GM12878 (cell line): Measurements from ENCODE around the gene PCDHGA6. TPM values are rescaled to one million over a fixed set of nuclear protein-coding genes. Genes with fewer than 3 reads are reported as not detected.

Experiments used
- ATAC-seq: fragments of 200-7000 bp; cut with Tn5 transposase; 3 replicates; pipeline ENCODE4 v1.9.1; 2020; ENCODE audit warnings: mild to moderate bottlenecking, moderate library complexity
- BruUV-seq: library from RNA; stranded (reverse); fragments of 400-500 nt; replicated peaks from 2 replicates; lab custom pipeline; 2021; lab: Mats Ljungman, UMichigan
- CTCF ChIA-PET: fragments of 300-600 bp; sonication (Branson Sonifier 250); formaldehyde crosslinking; extraction: SDS; loops from one replicate; lab custom pipeline; 2021; ENCODE audit warnings: inconsistent platforms; lab: Yijun Ruan, JAX
- POLR2A ChIA-PET: fragments of 350-600 bp; formaldehyde crosslinking; extraction: SDS; loops from one replicate; lab custom pipeline; 2021; ENCODE audit warnings: inconsistent platforms; lab: Charles Lee
- RAD21 ChIA-PET: fragments of 300-600 bp; sonication (Branson Sonifier 250); formaldehyde crosslinking; loops from one replicate; lab custom pipeline; 2023; ENCODE audit warnings: antibody characterized with exemption; ENCODE audit not compliant: unreplicated experiment; lab: Charles Lee
- SMC1A ChIA-PET: fragments of 300-600 bp; sonication (Branson Sonifier 250); formaldehyde crosslinking; loops from one replicate; lab custom pipeline; 2023; ENCODE audit not compliant: unreplicated experiment, uncharacterized antibody; lab: Charles Lee
- DNase-seq: peaks from one replicate; pipeline ENCODE4 v3.0.0-alpha.2; 2011; ENCODE audit warnings: low read depth, low spot score
- FAIRE-seq: peaks from 3 replicates; lab custom pipeline; 2011; peaks lifted over from hg19 to GRCh38; lab: Jason Lieb, UNC
- H2AFZ ChIP-seq: 2 replicates; pipeline ENCODE4 v1.6.0; 2011; ENCODE audit warnings: low read depth, low read length, control low read depth; ENCODE audit not compliant: control insufficient read depth
- H3K27ac ChIP-seq: 2 replicates; pipeline ENCODE4 v1.5.1; 2011; ENCODE audit warnings: control low read depth; ENCODE audit not compliant: control insufficient read depth, insufficient read depth
- H3K27me3 ChIP-seq, 2 experiments: replicated peaks in 1 of 2; 2 replicates each; pipeline versions ENCODE4 v1.6.0 to v1.6.1; 2011; ENCODE audit warnings: low read length in 1 of 2; ENCODE audit not compliant: control insufficient read depth in 2 of 2, insufficient read depth in 2 of 2
- H3K36me3 ChIP-seq, 2 experiments: 2 replicates each; pipeline ENCODE4 v1.5.1; 2011; ENCODE audit warnings: low read length in 1 of 2; ENCODE audit not compliant: control insufficient read depth in 2 of 2, insufficient read depth in 2 of 2
- H3K4me1 ChIP-seq: 2 replicates; pipeline ENCODE4 v1.6.1; 2011; ENCODE audit warnings: mild to moderate bottlenecking, low read length, moderate library complexity, mixed read lengths; ENCODE audit not compliant: control insufficient read depth, insufficient read depth
- H3K4me2 ChIP-seq: 2 replicates; pipeline ENCODE4 v1.6.0; 2011; ENCODE audit warnings: control low read depth; ENCODE audit not compliant: control insufficient read depth, insufficient read depth
- H3K4me3 ChIP-seq: fragments of 200-600 bp; sonication (generic); 2 replicates; pipeline ENCODE4 v1.5.1; 2016
- H3K79me2 ChIP-seq: 2 replicates; pipeline ENCODE4 v1.6.0; 2011; ENCODE audit warnings: low read length; ENCODE audit not compliant: control insufficient read depth, insufficient read depth
- H3K9ac ChIP-seq: 2 replicates; pipeline ENCODE4 v1.8.0; 2011; ENCODE audit warnings: low read length, control low read depth, mixed read lengths; ENCODE audit not compliant: control insufficient read depth, insufficient read depth
- H3K9me3 ChIP-seq: replicated peaks from 3 replicates; pipeline ENCODE4 v1.5.1; 2011; ENCODE audit warnings: mild to moderate bottlenecking, low read length; ENCODE audit not compliant: control insufficient read depth, insufficient read depth
- H4K20me1 ChIP-seq: 2 replicates; pipeline ENCODE4 v1.6.0; 2011; ENCODE audit not compliant: control insufficient read depth, insufficient read depth
- BCL11A ChIP-seq: IDR thresholded peaks from 2 replicates; pipeline ENCODE4 v1.6.1; 2011; ENCODE audit warnings: low read depth, low read length
- CBX5 ChIP-seq: sonication (generic); IDR thresholded peaks from 2 replicates; pipeline ENCODE4 v1.6.1; 2016; ENCODE audit warnings: low read depth, moderate library complexity, mild to moderate bottlenecking, inconsistent platforms
- CEBPB ChIP-seq, 2 experiments: fragments of 150-350 bp in 1 of 2; IDR thresholded peaks; 2 replicates each; pipeline ENCODE4 v1.6.1; 2012 to 2014; ENCODE audit warnings: low read depth in 2 of 2, low read length in 2 of 2, borderline replicate concordance in 1 of 2, inconsistent platforms in 1 of 2
- EED ChIP-seq: sonication (generic); IDR thresholded peaks from 2 replicates; pipeline ENCODE4 v1.6.1; 2016; ENCODE audit warnings: antibody characterized with exemption, low read depth
- IKZF1 ChIP-seq: fragments of 450-650 bp; conservative IDR thresholded peaks from 2 replicates; pipeline ENCODE4 v1.6.1; 2017; ENCODE audit warnings: antibody characterized with exemption, mild to moderate bottlenecking
- MTA2 ChIP-seq: fragments of 450-650 bp; IDR thresholded peaks from 2 replicates; pipeline ENCODE4 v1.6.1; 2016; ENCODE audit warnings: low read depth, mild to moderate bottlenecking, moderate library complexity
- NFYB ChIP-seq: IDR thresholded peaks from 2 replicates; pipeline ENCODE4 v1.6.1; 2011; ENCODE audit warnings: low read depth, mild to moderate bottlenecking, low read length, improper control_type of control experiment, moderate library complexity; ENCODE audit not compliant: insufficient read depth
- NKRF ChIP-seq: fragments of 450-650 bp; conservative IDR thresholded peaks from 2 replicates; pipeline ENCODE4 v1.6.1; 2017; ENCODE audit warnings: mild to moderate bottlenecking, moderate library complexity
- PKNOX1 ChIP-seq: fragments of 450-650 bp; IDR thresholded peaks from 2 replicates; pipeline ENCODE4 v1.6.1; 2016; ENCODE audit warnings: mild to moderate bottlenecking
- RELB ChIP-seq: fragments of 450-650 bp; IDR thresholded peaks from 2 replicates; pipeline ENCODE4 v1.6.1; 2017; ENCODE audit warnings: low read depth, mild to moderate bottlenecking, moderate library complexity
- SKIL ChIP-seq: fragments of 450-650 bp; IDR thresholded peaks from 2 replicates; pipeline ENCODE4 v1.6.1; 2017; ENCODE audit warnings: mild to moderate bottlenecking, low read depth, inconsistent platforms; ENCODE audit not compliant: poor library complexity, severe bottlenecking
- YY1 ChIP-seq: IDR thresholded peaks from 2 replicates; pipeline ENCODE4 v1.6.1; 2011; ENCODE audit warnings: low read depth, mild to moderate bottlenecking, low read length
- WGBS: methylation state at CpG from one replicate; pipeline ENCODE4 v1.1.6; 2016; ENCODE audit warnings: low lambda C conversion rate; ENCODE audit not compliant: insufficient replicate concordance, insufficient coverage; ENCODE audit errors: missing lambda C conversion rate; 5-methylcytosine and 5-hydroxymethylcytosine counted together
- in situ Hi-C: fragments of 300-500 bp; cut with MboI; formaldehyde crosslinking; loops from 9 replicates; pipeline ENCODE4 v1.14.3; 2018; ENCODE audit warnings: mixed read lengths
- intact Hi-C: fragments of 100-400 bp; cut with micrococcal nuclease; formaldehyde crosslinking; loops from one replicate; pipeline ENCODE4 v1.14.2; 2022; ENCODE audit not compliant: unreplicated experiment
- polyA plus RNA-seq, 11 experiments: library from polyadenylated mRNA; depleted of rRNA in 4 of 11; unstranded in 6 of 11; stranded (reverse) in 5 of 11; fragments of >200 nt; fragmentation: Nextera tagmentation in 4 of 11; fragmentation: Illumina TruSeq in 1 of 11; extraction: Ambion mirVana in 4 of 11; extraction: Trizol in 1 of 11; gene quantifications; 1 replicate in 1 of 11; 2 replicates in 10 of 11; pipeline versions ENCODE4 v1.2.1 to v1.2.3, GENCODE V29; 2011 to 2016; ENCODE audit warnings: inconsistent platforms in 2 of 11, missing spikeins in 2 of 11, low read depth in 1 of 11
- total RNA-seq, 4 experiments: library from RNA; depleted of rRNA in 3 of 4; stranded (reverse); fragments of >200 nt in 3 of 4; fragmentation: Illumina TruSeq in 1 of 4; extraction: Trizol in 1 of 4; gene quantifications; 2 replicates each; pipeline versions ENCODE4 v1.2.1 to v1.2.3, GENCODE V29; 2013 to 2021
- TF ChIP-seq, protein P1 (sequence below): fragments of 150-350 bp; IDR thresholded peaks from 2 replicates; pipeline ENCODE4 v1.6.1; 2016; ENCODE audit warnings: low read depth, low read length

The PCDHGA6 gene
- total and polyA plus RNA-seq, 10 of the 15 experiments (the other 5 are each of a cell fraction or from before 2014, with no cell fraction given), result 0.04 to 0.60 (median 0.15) TPM; not detected in 3

DNA sequence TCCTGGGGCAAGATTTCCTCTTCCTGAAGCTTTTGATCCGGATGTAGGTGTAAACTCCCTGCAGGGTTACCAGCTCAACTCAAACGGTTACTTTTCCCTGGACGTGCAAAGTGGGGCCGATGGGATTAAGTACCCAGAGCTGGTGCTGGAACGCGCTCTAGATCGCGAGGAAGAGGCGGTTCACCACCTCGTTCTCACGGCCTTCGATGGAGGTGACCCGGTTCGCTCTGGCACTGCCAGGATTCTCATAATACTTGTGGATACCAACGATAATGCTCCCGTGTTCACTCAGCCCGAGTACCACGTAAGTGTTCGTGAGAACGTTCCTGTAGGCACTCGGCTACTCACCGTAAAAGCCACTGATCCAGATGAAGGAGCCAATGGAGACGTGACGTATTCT is 18.1 kb upstream of the PCDHGA6 start:
- SMC1A ChIA-PET, result no interaction called here
- Histone ChIP-seq H3K9ac (no peak overlapping the region), H3K27me3 (no peaks in the 10 kb centered on the region), H3K4me1 (no peaks in the 10 kb centered on the region), H3K79me2 (no peaks in the 10 kb centered on the region), H4K20me1 (no peaks in the 10 kb centered on the region), H3K4me3 (no peak overlapping the region), H3K4me2 (no peak overlapping the region), H2AFZ (no peak overlapping the region), H3K9me3 (peaks cover 3% of the 10 kb centered on the region; the same call in 2 of the 3 replicates), H3K27ac (no peak overlapping the region), H3K36me3 (no peaks in the 10 kb centered on the region)
- no TSS peak for BruUV-seq
- CTCF ChIA-PET, result interaction anchor here (1.1 to 1.5 kb wide), 4 partner anchors 9 to 212 kb away, joined by 3 to 6 read pairs (median 4); partner anchors contain the start of gene PCDHGB3
- POLR2A ChIA-PET, result no interaction called here
- ATAC-seq, result no peak
- intact Hi-C loops (no loop called here), in situ Hi-C loops (no loop called here)
- RAD21 ChIA-PET, result interaction anchor here (1.4 kb wide), 1 partner anchor 58 kb away, joined by 5 read pairs; the partner anchor contains the start of gene PCDHGA10
- WGBS, result 82% methylated on average over 24 of the region's 24 CpGs
- FAIRE-seq, result no peak
- no peak for DNase-seq
- TF ChIP-seq YY1 (no peak), MTA2 (no peak), SKIL (no peak), CBX5 (no peak), EED (no peak), NKRF (no peak), PKNOX1 (no peak), BCL11A (no peak), CEBPB (IDR thresholded peaks at IDR 0.05; ENCODE audit: borderline replicate concordance in 1 of 2, low read depth in 2 of 2, low read length in 2 of 2) (no peak), RELB (no peak), IKZF1 (no peak), NFYB (no peak)
- TF ChIP-seq, protein P1, sequence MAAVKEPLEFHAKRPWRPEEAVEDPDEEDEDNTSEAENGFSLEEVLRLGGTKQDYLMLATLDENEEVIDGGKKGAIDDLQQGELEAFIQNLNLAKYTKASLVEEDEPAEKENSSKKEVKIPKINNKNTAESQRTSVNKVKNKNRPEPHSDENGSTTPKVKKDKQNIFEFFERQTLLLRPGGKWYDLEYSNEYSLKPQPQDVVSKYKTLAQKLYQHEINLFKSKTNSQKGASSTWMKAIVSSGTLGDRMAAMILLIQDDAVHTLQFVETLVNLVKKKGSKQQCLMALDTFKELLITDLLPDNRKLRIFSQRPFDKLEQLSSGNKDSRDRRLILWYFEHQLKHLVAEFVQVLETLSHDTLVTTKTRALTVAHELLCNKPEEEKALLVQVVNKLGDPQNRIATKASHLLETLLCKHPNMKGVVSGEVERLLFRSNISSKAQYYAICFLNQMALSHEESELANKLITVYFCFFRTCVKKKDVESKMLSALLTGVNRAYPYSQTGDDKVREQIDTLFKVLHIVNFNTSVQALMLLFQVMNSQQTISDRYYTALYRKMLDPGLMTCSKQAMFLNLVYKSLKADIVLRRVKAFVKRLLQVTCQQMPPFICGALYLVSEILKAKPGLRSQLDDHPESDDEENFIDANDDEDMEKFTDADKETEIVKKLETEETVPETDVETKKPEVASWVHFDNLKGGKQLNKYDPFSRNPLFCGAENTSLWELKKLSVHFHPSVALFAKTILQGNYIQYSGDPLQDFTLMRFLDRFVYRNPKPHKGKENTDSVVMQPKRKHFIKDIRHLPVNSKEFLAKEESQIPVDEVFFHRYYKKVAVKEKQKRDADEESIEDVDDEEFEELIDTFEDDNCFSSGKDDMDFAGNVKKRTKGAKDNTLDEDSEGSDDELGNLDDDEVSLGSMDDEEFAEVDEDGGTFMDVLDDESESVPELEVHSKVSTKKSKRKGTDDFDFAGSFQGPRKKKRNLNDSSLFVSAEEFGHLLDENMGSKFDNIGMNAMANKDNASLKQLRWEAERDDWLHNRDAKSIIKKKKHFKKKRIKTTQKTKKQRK, result no peak
